ENCODE measurements around the gene TSHZ2.

- TF ChIP-seq CTCF (IDR thresholded peaks at IDR 0.05) (no peak), POLR2A (IDR thresholded peaks at IDR 0.05) (no peak)
Observed at GRCh38 chr20:53069132-53069531, 97.0 kb downstream of the TSHZ2 start.
